GM12875 (cell line): Measurements from ENCODE around the gene GALNT17.

Experiments used
- H3K4me3 ChIP-seq: one replicate; pipeline ENCODE4 v1.5.1; 2011; ENCODE audit warnings: low read depth, low read length, control low read depth
- CTCF ChIP-seq: IDR thresholded peaks from 2 replicates; pipeline ENCODE4 v1.5.1; 2011; ENCODE audit warnings: low read depth, mild to moderate bottlenecking, control low read depth, inconsistent platforms, low read length, moderate library complexity, borderline replicate concordance; ENCODE audit not compliant: insufficient read depth

GALNT17 gene

DNA sequence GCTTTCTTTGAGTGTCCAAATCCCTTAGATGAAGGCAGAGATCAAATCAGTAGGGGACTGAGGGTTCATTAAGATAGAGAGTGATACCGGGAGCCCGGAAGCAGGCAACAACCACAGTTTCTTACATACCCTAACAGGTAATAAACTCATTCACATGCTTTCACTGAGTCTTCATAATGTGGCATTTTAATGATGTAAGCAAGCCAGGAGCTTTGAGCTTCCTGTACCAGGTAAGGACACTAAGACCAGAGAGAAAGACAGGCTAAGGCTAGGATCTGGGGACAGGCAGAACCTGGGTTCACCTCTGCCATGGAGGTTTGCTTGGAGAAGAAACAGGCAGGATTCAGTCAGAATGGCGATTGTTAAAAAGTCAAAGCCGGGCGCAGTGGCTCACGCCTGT is 618.3 kb downstream of the GALNT17 start:
- no peak for TF ChIP-seq CTCF
- no peak overlapping the region for H3K4me3 ChIP-seq

DNA sequence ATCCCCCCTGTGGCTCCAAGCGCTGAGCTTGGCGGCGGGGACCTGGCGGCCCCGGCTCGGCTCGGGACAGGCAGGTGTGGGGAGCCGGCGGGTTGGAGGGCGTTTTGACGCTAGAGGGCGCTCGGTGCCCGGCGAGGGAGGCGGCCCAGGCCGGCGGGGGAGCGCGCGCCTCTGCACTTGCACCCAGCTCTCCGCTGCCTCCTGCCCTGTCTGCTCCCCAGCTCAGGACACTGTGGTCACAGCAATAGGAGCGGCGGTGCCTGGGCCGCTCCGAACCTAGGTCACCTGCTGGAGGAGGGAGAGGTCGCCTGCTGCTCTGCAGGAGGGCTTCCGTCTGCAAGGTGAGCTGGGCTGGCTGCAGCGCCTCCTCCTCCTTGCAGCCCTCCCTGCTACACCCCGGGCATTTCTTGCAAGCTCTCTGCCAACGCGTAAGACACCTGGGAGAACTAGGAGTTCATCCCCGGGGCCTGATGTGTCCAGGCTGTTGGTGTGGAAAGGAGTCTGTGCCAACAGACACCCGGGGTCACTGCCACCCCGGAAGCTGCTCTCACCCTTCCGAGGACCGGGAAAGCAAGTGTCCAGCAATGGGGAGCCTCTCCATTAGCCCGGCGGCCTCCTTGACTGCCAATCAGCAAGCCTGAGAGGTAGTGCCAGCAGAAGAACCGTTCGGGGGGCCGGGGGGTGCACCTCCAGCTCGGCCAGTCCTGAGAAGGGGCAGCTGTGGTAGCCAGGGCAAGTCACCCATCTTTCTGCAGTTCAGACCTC is 620.4 kb downstream of the GALNT17 start:
- TF ChIP-seq CTCF = peak; percentile 72
- no peak overlapping the region for H3K4me3 ChIP-seq

DNA sequence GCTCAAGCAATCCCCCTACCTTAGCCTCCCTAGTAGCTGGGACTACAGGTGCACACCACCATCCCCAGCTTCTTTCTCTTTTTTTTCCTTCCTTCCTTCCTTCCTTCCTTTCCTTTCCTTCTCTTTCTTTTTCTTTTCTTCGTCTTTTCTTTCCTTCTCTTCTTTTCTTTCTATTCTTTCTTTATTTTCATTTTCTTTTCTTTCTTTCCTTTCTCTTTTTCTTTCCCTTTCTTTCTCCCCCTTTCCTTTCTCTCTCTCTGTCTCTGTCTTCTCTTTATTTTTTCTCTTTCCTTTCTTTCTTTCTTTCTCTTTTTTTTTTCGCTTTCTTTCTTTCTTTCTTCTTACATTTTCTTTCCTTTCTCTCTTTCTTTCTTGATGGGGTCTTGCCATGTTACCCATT is 621.3 kb downstream of the GALNT17 start:
- no peak overlapping the region for H3K4me3 ChIP-seq

GRCh38 chr7:71753956-71754664 is 622.2 kb downstream of the GALNT17 start:
- H3K4me3 ChIP-seq = no peak overlapping the region
- TF ChIP-seq CTCF = no peak

More for the DNA sequence above, 621.3 kb downstream of the GALNT17 start:
- TF ChIP-seq CTCF = no peak

DNA sequence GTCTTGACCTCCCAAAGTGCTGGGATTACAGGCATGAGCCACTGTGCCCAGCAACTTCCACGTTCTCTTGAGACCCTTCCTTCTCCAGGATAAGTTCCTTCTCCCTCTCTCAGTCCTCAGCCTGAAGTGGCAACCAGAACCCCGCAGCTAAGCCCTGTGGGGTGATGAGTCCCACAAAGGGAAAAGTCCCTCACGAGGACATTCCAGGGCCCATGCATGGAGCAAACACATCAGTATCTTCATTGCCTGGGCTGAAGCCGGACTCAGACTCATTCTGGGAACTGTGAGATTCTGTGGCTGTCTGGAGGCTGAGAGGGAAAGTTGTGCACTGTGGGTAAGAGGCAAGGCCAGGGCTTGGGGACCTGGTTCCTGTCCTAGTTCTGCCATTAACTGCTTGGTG is 622.9 kb downstream of the GALNT17 start:
- TF ChIP-seq CTCF = no peak
- H3K4me3 ChIP-seq = no peak overlapping the region

- no peak for TF ChIP-seq CTCF
- H3K4me3 ChIP-seq = no peak overlapping the region
Measured at GRCh38 chr7:71761336-71761735, 629.4 kb downstream of the GALNT17 start.
